NB4 (cell line): ENCODE data around the gene TEX13D.

Experiments
- DNase-seq: peaks from one replicate; pipeline ENCODE4 v3.0.0; 2010; ENCODE audit warnings: low read depth
- H3K4me3 ChIP-seq: one replicate; pipeline ENCODE4 v1.5.1; 2011; ENCODE audit warnings: mild to moderate bottlenecking, low read depth, low read length, moderate library complexity
- MAX ChIP-seq: IDR thresholded peaks from 2 replicates; pipeline ENCODE4 v1.6.1; 2011; ENCODE audit warnings: low read depth, low read length
- MYC ChIP-seq: IDR thresholded peaks from 2 replicates; pipeline ENCODE4 v1.6.1; 2011; ENCODE audit warnings: low read depth, low read length
- POLR2A ChIP-seq: IDR thresholded peaks from 2 replicates; pipeline ENCODE4 v1.6.1; 2011; ENCODE audit warnings: mild to moderate bottlenecking; ENCODE audit not compliant: insufficient read length; ENCODE audit errors: extremely low read depth
- TF ChIP-seq, protein P1 (sequence below): IDR thresholded peaks from one replicate; pipeline ENCODE4 v1.5.1; 2012; ENCODE audit warnings: low read depth, low read length

TEX13D gene

GRCh38 chrX:124358800-124359383, 26.4 kb downstream of the TEX13D start:
- H3K4me3 ChIP-seq: no peak overlapping the region
- no peak for DNase-seq
- TF ChIP-seq MAX (no peak), MYC (no peak)

- TF ChIP-seq POLR2A (no peak), MYC (no peak), MAX (no peak)
- TF ChIP-seq, protein P1, sequence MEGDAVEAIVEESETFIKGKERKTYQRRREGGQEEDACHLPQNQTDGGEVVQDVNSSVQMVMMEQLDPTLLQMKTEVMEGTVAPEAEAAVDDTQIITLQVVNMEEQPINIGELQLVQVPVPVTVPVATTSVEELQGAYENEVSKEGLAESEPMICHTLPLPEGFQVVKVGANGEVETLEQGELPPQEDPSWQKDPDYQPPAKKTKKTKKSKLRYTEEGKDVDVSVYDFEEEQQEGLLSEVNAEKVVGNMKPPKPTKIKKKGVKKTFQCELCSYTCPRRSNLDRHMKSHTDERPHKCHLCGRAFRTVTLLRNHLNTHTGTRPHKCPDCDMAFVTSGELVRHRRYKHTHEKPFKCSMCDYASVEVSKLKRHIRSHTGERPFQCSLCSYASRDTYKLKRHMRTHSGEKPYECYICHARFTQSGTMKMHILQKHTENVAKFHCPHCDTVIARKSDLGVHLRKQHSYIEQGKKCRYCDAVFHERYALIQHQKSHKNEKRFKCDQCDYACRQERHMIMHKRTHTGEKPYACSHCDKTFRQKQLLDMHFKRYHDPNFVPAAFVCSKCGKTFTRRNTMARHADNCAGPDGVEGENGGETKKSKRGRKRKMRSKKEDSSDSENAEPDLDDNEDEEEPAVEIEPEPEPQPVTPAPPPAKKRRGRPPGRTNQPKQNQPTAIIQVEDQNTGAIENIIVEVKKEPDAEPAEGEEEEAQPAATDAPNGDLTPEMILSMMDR: no peak
- H3K4me3 ChIP-seq: no peak overlapping the region
- DNase-seq: no peak
Measured at GRCh38 chrX:124362072-124362471, 29.6 kb downstream of the TEX13D start.

GRCh38 chrX:124362761-124363160, 30.3 kb downstream of the TEX13D start:
- no peak overlapping the region for H3K4me3 ChIP-seq
- no peak for DNase-seq
- TF ChIP-seq, protein P1: no peak
- TF ChIP-seq MAX (no peak), MYC (no peak), POLR2A (no peak)

DNA sequence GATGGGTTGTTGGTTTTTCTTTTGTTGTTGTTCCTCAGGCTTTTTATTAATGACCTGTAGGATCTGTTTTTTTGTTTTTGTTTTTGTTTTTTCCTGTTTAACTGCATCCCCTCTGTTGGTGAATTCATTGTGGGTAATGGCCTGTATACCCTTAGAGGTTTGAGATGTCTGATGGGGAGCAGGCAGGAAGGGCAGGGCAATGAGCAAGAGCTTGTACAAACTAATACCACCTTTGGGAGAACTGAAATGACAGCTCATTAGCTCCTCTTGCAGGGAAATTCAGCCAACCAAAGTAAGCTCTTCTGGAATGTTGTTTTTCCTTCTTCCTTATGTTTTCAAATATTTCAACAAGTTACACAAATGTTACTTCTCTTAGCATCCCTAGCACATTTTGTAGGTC, 37.3 kb downstream of the TEX13D start:
- no peak for DNase-seq
- no peak overlapping the region for H3K4me3 ChIP-seq
- TF ChIP-seq, protein P1: no peak
- TF ChIP-seq MYC: no peak
- TF ChIP-seq POLR2A: no peak
- no peak for TF ChIP-seq MAX

GRCh38 chrX:124373348-124373747, 40.9 kb downstream of the TEX13D start:
- H3K4me3 ChIP-seq: no peak overlapping the region
- DNase-seq: no peak
- no peak for TF ChIP-seq POLR2A
- no peak for TF ChIP-seq MYC
- TF ChIP-seq, protein P1: no peak
- no peak for TF ChIP-seq MAX

DNA sequence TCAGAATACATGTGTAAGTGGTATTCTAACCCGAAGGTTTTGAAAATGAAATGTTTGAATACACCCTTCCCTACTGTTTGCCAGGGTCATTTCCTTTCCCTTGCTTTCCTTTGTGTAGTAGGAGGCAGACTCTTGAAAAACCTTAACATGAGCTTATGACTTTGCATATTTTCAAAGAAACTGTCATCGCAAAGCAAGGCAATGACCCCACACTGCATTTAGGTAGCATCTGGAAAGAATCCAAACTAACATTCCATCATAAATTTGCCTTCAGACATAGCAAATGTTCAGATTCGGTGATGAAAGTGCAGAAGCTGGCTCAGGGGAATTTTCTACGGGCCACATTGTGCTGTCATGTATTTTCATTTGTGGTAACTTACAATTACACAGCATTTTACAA, 46.2 kb downstream of the TEX13D start:
- H3K4me3 ChIP-seq: no peak overlapping the region
- TF ChIP-seq POLR2A (no peak), MAX (no peak), MYC (no peak)
- TF ChIP-seq, protein P1: no peak
- no peak for DNase-seq
